ENCODE data around the gene SEMA3B. TPM values are rescaled to one million over a fixed set of nuclear protein-coding genes. Genes with fewer than 3 reads are reported as not detected.

Gene SEMA3B
- total RNA-seq, 1 experiment from 2014 or later, result 0.43 TPM

- Histone ChIP-seq H3K36me3 (ENCODE audit: insufficient read depth, low read length, poor library complexity, severe bottlenecking) (no peaks in the 10 kb centered on the region), H3K27ac (ENCODE audit: low read depth, low read length, poor library complexity, severe bottlenecking) (peak overlapping the region; percentile 99), H3K4me3 (ENCODE audit: low read depth, low read length, poor library complexity, severe bottlenecking) (peak overlapping the region; percentile 73), H3K9me3 (ENCODE audit: low read depth, low read length, poor library complexity, severe bottlenecking) (no peaks in the 10 kb centered on the region), H3K27me3 (replicated peaks; ENCODE audit: insufficient read depth, low read depth, low read length, poor library complexity) (no peaks in the 10 kb centered on the region), H3K4me1 (ENCODE audit: insufficient read depth, low read length, poor library complexity, severe bottlenecking) (peaks cover 3% of the 10 kb centered on the region)
- ChIA-PET CTCF (no interaction called here), POLR2A (ENCODE audit: low non-redundant PET) (no interaction called here)
- TF ChIP-seq CTCF (conservative IDR thresholded peaks at IDR 0.05; ENCODE audit: low read depth, low read length), result no peak
- TF ChIP-seq EZH2 (IDR thresholded peaks at IDR 0.05; ENCODE audit: borderline replicate concordance, low read depth, low read length, poor library complexity, severe bottlenecking), result no peak
- DNase-seq (ENCODE audit: low spot score), result no peak
- BruUV-seq (replicated peaks), result no TSS peak
- intact Hi-C loops (cut with micrococcal nuclease; ENCODE audit: unreplicated experiment), result no loop called here
These were observed 51.1 kb downstream of the SEMA3B start for GRCh38 chr3:50319894-50320625.

- H3K9me3 ChIP-seq (ENCODE audit: low read depth, low read length, poor library complexity, severe bottlenecking), result no peaks in the 10 kb centered on the region
- H3K27ac ChIP-seq (ENCODE audit: low read depth, low read length, poor library complexity, severe bottlenecking), result peak overlapping the region; percentile 99
- H3K4me3 ChIP-seq (ENCODE audit: low read depth, low read length, poor library complexity, severe bottlenecking), result peak overlapping the region; percentile 73
- DNase-seq (ENCODE audit: low spot score), result peak; percentile 64
- no TSS peak for BruUV-seq (replicated peaks)
- intact Hi-C loops (cut with micrococcal nuclease; ENCODE audit: unreplicated experiment), result no loop called here
- CTCF ChIA-PET, result interaction anchor here (0.6 kb wide), 3 partner anchors 15 to 83 kb away, joined by 6 to 9 read pairs (median 6); no protein-coding TSS in a partner anchor
- POLR2A ChIA-PET (ENCODE audit: low non-redundant PET), result no interaction called here
- no peaks in the 10 kb centered on the region for H3K27me3 ChIP-seq (replicated peaks; ENCODE audit: insufficient read depth, low read depth, low read length, poor library complexity)
- no peaks in the 10 kb centered on the region for H3K36me3 ChIP-seq (ENCODE audit: insufficient read depth, low read length, poor library complexity, severe bottlenecking)
- TF ChIP-seq CTCF (conservative IDR thresholded peaks at IDR 0.05; ENCODE audit: low read depth, low read length) (no peak), EZH2 (IDR thresholded peaks at IDR 0.05; ENCODE audit: borderline replicate concordance, low read depth, low read length, poor library complexity, severe bottlenecking) (no peak)
- peaks cover 3% of the 10 kb centered on the region for H3K4me1 ChIP-seq (ENCODE audit: insufficient read depth, low read length, poor library complexity, severe bottlenecking)
These were observed 51.9 kb downstream of the SEMA3B start for GRCh38 chr3:50320853-50321335.

- POLR2A ChIA-PET (ENCODE audit: low non-redundant PET), result no interaction called here
- DNase-seq (ENCODE audit: low spot score), result peak; percentile 86
- Histone ChIP-seq H3K4me3 (ENCODE audit: low read depth, low read length, poor library complexity, severe bottlenecking) (peak overlapping the region; percentile 73), H3K9me3 (ENCODE audit: low read depth, low read length, poor library complexity, severe bottlenecking) (no peaks in the 10 kb centered on the region), H3K36me3 (ENCODE audit: insufficient read depth, low read length, poor library complexity, severe bottlenecking) (no peaks in the 10 kb centered on the region), H3K27ac (ENCODE audit: low read depth, low read length, poor library complexity, severe bottlenecking) (peak overlapping the region; percentile 99), H3K4me1 (ENCODE audit: insufficient read depth, low read length, poor library complexity, severe bottlenecking) (peaks cover 3% of the 10 kb centered on the region), H3K27me3 (replicated peaks; ENCODE audit: insufficient read depth, low read depth, low read length, poor library complexity) (no peaks in the 10 kb centered on the region)
- CTCF ChIA-PET, result interaction anchor here (0.6 kb wide), 3 partner anchors 15 to 83 kb away, joined by 6 to 9 read pairs (median 6); no protein-coding TSS in a partner anchor
- intact Hi-C loops (cut with micrococcal nuclease; ENCODE audit: unreplicated experiment), result no loop called here
- peak; percentile 47 for TF ChIP-seq CTCF (conservative IDR thresholded peaks at IDR 0.05; ENCODE audit: low read depth, low read length)
- no peak for TF ChIP-seq EZH2 (IDR thresholded peaks at IDR 0.05; ENCODE audit: borderline replicate concordance, low read depth, low read length, poor library complexity, severe bottlenecking)
- no TSS peak for BruUV-seq (replicated peaks)
These were observed 52.6 kb downstream of the SEMA3B start for GRCh38 chr3:50321336-50322114.
